Esophagus muscularis mucosa (tissue), 4 donors: ENCODE data around the gene RPL6. TPM values are rescaled to one million over a fixed set of nuclear protein-coding genes. Genes with fewer than 3 reads are reported as not detected.

Experiments
- DNase-seq: peaks from one replicate; pipeline ENCODE4 v3.0.0-alpha.2; 2017; ENCODE audit errors: extremely low spot score
- H3K27ac ChIP-seq, 4 donors: fragments of 200-600 bp; sonication (generic); replicated peaks in 1 of 4; 1 replicate in 3 of 4; 2 replicates in 1 of 4; pipeline ENCODE4 v1.5.1; 2016 to 2019; ENCODE audit warnings: mild to moderate bottlenecking in 1 of 4
- H3K27me3 ChIP-seq, 4 donors: fragments of 200-600 bp; sonication (generic); one replicate each; pipeline versions ENCODE4 v1.5.1 to v1.6.0; 2016 to 2019
- H3K36me3 ChIP-seq, 4 donors: fragments of 200-600 bp; sonication (generic); one replicate each; pipeline ENCODE4 v1.5.1; 2016 to 2019
- H3K4me1 ChIP-seq, 4 donors: fragments of 200-600 bp; sonication (generic); one replicate each; pipeline ENCODE4 v1.5.1; 2016 to 2019
- H3K4me3 ChIP-seq, 4 donors: fragments of 200-600 bp; sonication (generic); 1 replicate in 2 of 4; 2 replicates in 2 of 4; pipeline ENCODE4 v1.5.1; 2016 to 2019; ENCODE audit warnings: mild to moderate bottlenecking in 4 of 4, moderate library complexity in 1 of 4
- H3K9me3 ChIP-seq, 4 donors: fragments of 200-600 bp; sonication (generic); 1 replicate in 3 of 4; 2 replicates in 1 of 4; pipeline ENCODE4 v1.5.1; 2016 to 2019
- EP300 ChIP-seq: sonication (generic); formaldehyde crosslinking; IDR thresholded peaks from one replicate; pipeline ENCODE4 v1.6.1; 2017; ENCODE audit warnings: antibody characterized with exemption
- POLR2A ChIP-seq: fragments of 450-650 bp; IDR thresholded peaks from one replicate; pipeline ENCODE4 v1.6.1; 2017; ENCODE audit warnings: antibody characterized with exemption, moderate library complexity, mild to moderate bottlenecking, low read depth
- POLR2AphosphoS5 ChIP-seq, 2 donors: sonication (generic); formaldehyde crosslinking; IDR thresholded peaks; one replicate each; pipeline ENCODE4 v1.6.1; 2017; ENCODE audit warnings: antibody characterized with exemption in 2 of 2
- WGBS: methylation state at CpG from one replicate; pipeline ENCODE4 v1.1.5; 2018; 5-methylcytosine and 5-hydroxymethylcytosine counted together
- intact Hi-C: fragments of 100-400 bp; cut with DNase I; formaldehyde crosslinking; loops from one replicate; pipeline ENCODE4 v1.15.1; 2023
- total RNA-seq, 4 donors: library from RNA; depleted of rRNA; stranded (reverse); fragments of >200 nt; gene quantifications; one replicate each; pipeline versions ENCODE4 v1.1.0 to v1.2.1, GENCODE V29; 2016
- TF ChIP-seq, protein P1 (sequence below), 3 experiments: fragments of 200-600 bp in 2 of 3; fragments of 450-650 bp in 1 of 3; sonication (generic) in 2 of 3; IDR thresholded peaks; one replicate each; pipeline ENCODE4 v1.5.1; 2017 to 2019; ENCODE audit warnings: antibody characterized with exemption in 3 of 3, mild to moderate bottlenecking in 2 of 3, moderate library complexity in 1 of 3

The RPL6 gene
- total RNA-seq, 4 donors from 2014 or later: 946 to 1,705 (median 1,459) TPM

DNA sequence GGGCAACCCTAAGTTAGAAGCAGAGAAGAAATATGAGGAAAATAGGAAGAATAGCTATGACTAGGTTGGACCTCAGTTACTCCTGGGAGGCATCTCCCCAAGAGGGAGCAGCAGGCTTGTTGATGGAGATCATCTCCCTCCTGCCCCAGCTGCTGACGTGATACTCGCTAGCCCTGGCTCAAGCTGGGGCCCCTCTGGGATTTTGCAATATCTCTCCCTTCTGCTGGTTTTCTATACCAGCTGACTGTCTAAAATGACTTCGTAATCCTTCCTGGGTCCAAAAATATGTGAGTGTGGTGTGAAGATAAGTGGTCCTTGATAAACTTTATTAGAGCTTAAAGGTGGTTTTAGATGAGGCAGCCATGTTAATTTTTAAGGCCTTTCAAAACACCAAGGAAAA, 22.7 kb downstream of the RPL6 start:
- intact Hi-C loops: loop anchor here (5.0 to 10.0 kb wide), 3 partner anchors 104 to 442 kb away; no protein-coding TSS in a partner anchor
- TF ChIP-seq, protein P1, sequence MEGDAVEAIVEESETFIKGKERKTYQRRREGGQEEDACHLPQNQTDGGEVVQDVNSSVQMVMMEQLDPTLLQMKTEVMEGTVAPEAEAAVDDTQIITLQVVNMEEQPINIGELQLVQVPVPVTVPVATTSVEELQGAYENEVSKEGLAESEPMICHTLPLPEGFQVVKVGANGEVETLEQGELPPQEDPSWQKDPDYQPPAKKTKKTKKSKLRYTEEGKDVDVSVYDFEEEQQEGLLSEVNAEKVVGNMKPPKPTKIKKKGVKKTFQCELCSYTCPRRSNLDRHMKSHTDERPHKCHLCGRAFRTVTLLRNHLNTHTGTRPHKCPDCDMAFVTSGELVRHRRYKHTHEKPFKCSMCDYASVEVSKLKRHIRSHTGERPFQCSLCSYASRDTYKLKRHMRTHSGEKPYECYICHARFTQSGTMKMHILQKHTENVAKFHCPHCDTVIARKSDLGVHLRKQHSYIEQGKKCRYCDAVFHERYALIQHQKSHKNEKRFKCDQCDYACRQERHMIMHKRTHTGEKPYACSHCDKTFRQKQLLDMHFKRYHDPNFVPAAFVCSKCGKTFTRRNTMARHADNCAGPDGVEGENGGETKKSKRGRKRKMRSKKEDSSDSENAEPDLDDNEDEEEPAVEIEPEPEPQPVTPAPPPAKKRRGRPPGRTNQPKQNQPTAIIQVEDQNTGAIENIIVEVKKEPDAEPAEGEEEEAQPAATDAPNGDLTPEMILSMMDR (IDR thresholded peaks at IDR 0.05): no peak
- TF ChIP-seq POLR2A (no peak), EP300 (no peak), POLR2AphosphoS5 (IDR thresholded peaks at IDR 0.05) (no peak)
- no peak overlapping the region for H3K4me3 ChIP-seq
- no peaks in the 10 kb centered on the region for H3K27me3 ChIP-seq
- H3K36me3 ChIP-seq: no peaks in the 10 kb centered on the region
- no peak overlapping the region for H3K27ac ChIP-seq
- WGBS: 69% methylated on average over 3 of the region's 3 CpGs
- no peaks in the 10 kb centered on the region for H3K9me3 ChIP-seq
- H3K4me1 ChIP-seq: peaks cover 0 to 15% (median 11%) of the 10 kb centered on the region in 4 donors
- no peak for DNase-seq

DNA sequence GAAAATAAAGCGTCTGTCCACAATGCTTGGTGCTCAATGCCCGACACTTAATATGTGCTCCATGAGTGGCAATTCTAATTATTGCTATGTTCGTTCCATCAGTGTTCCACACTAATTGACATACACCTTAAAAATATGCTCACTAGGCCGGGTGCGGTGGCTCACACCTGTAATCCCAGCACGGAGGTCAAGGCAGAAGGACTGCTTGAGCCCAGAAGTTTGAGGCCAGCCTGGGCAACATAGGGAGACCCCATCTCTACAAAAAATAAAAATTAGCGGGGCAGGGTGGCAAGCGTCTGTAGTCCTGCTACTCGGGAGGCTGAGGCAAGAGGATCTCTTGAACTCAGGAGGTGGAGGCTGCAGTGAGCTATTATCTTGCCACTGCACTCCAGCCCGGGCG, 26.5 kb downstream of the RPL6 start:
- Histone ChIP-seq H3K4me1 (peaks cover 14 to 39% (median 30%) of the 10 kb centered on the region in 4 donors), H3K27me3 (no peaks in the 10 kb centered on the region), H3K27ac (peak overlapping the region; percentile 82 to 91 (median 86)), H3K36me3 (no peaks in the 10 kb centered on the region), H3K4me3 (peak overlapping the region; percentile 92 to 99 (median 95)), H3K9me3 (no peaks in the 10 kb centered on the region)
- DNase-seq: no peak
- intact Hi-C loops: loop anchor here (10.0 kb wide), 2 partner anchors 188 to 438 kb away; no protein-coding TSS in a partner anchor
- TF ChIP-seq EP300: no peak
- TF ChIP-seq POLR2A: no peak
- TF ChIP-seq, protein P1 (IDR thresholded peaks at IDR 0.05): no peak
- no peak for TF ChIP-seq POLR2AphosphoS5 (IDR thresholded peaks at IDR 0.05)
- 96% methylated on average over 11 of the region's 11 CpGs for WGBS

DNA sequence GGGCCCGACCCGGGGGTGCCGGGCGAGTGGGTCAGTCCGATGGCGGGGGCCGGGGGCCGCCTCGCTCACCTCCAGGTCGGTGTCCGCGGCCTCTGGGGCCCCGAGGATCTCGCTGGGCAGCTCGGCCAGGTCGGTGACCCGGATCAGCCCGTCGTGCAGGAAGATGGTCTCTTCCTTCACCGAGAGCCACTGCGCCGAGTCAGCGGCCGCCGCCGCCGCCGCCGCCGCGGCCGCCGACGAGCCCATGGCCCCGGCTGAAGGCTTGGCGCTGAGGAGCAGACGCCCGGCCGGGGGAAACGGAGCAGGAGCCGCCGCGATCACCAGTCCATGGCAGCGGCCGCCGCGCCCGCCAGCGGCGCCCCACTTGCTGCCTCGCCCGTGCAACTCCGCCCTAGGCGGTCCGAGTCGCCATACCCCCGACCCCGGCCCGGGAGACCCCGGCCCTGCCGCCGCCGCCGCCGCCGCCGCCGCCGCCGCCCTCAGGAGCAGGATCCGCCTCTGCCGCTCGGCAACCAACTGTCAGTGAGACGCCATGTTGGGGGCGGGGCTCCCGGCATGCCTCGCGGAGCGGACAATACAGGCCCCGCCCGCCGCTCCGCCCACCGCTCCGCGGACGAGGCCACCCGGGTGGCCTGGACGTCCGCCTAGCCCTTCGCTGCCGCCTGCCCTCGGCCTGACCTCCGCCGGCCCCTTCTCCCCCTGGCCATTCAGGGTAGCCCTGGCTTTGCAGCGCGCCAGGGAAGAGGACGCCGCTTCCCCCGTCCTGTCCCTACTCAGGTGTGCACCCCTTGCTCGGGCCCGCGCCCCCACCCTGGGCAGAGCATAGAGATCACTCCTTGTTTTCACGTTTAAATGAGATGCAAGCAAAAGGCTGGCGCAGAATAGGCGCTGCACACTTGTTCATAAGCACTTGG, 27.3 kb downstream of the RPL6 start, which contains the start of gene HECTD4:
TSS of gene HECTD4 (minus strand) at position 549 of the 914 bp plus-strand sequence. CDS start at position 246, 303 bp downstream.
- under 1% methylated on average over 9 of the region's 106 CpGs for WGBS
- Histone ChIP-seq H3K4me3 (peak within 1 kb of the TSS; percentile 92 to 99 (median 95)), H3K4me1 (peaks cover 14 to 32% (median 24%) of the 10 kb centered on the region in 4 donors), H3K27me3 (no peaks in the 10 kb centered on the region), H3K27ac (peak within 1 kb of the TSS; percentile 82 to 91 (median 86)), H3K36me3 (no peaks in the 10 kb centered on the region), H3K9me3 (no peaks in the 10 kb centered on the region)
- intact Hi-C loops: loop anchor here (10.0 kb wide), 2 partner anchors 187 to 437 kb away; no protein-coding TSS in a partner anchor
- TF ChIP-seq POLR2AphosphoS5 (IDR thresholded peaks at IDR 0.05) (peak; percentile 83 to 91), POLR2A (no peak)
- TF ChIP-seq, protein P1 (IDR thresholded peaks at IDR 0.05): peak in 1 of 3 experiments; percentile 27
- peak; percentile 96 for DNase-seq

DNA sequence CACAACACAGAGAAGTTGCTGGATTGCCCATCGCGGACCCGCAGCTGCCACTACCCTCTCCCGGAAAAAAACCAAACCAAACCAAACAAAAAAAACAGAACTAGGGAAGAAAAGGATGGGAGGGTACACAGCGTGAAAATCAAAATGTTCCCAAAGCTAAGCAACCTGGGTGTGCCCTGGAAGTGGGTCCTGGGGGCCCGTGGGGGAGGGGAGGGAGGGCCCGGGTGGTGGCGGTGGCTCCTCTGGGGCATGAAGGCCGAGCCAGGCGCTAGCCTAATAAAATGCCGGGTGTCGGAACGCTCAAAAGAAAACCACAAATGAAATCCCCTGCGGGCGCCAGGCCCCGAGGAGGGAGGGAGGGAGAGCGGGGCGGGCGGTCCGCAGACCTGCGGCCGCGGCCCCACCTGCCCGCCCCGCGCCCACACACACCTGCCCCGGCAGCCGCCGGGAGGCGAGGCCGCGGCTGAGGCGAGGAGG, 28.0 kb downstream of the RPL6 start:
- Histone ChIP-seq H3K4me1 (peaks cover 14 to 31% (median 27%) of the 10 kb centered on the region in 4 donors), H3K27me3 (no peaks in the 10 kb centered on the region), H3K36me3 (no peaks in the 10 kb centered on the region), H3K9me3 (no peaks in the 10 kb centered on the region), H3K27ac (peak overlapping the region; percentile 82 to 91 (median 86)), H3K4me3 (peak overlapping the region; percentile 92 to 99 (median 95))
- intact Hi-C loops: loop anchor here (10.0 kb wide), 2 partner anchors 187 to 437 kb away; no protein-coding TSS in a partner anchor
- 2% methylated on average over 22 of the region's 33 CpGs for WGBS
- DNase-seq: no peak
- no peak for TF ChIP-seq EP300
- TF ChIP-seq, protein P1 (IDR thresholded peaks at IDR 0.05): no peak
- TF ChIP-seq POLR2AphosphoS5 (IDR thresholded peaks at IDR 0.05): no peak
- no peak for TF ChIP-seq POLR2A
